B cell (primary cell): ENCODE results near the gene RGP1. TPM values are rescaled to one million over a fixed set of nuclear protein-coding genes. Genes with fewer than 3 reads are reported as not detected.

Source experiments
- ATAC-seq: fragments of 200-7000 bp; cut with Tn5 transposase; one replicate; pipeline ENCODE4 v1.10.0; 2021; ENCODE audit warnings: low read depth, mild to moderate bottlenecking, moderate number of reproducible peaks, moderate library complexity
- CTCF ChIA-PET: fragments of 350-600 bp; sonication (Branson Sonifier 250); formaldehyde crosslinking; loops from one replicate; lab custom pipeline; 2021; ENCODE audit warnings: antibody characterized with exemption, inconsistent platforms; lab: Charles Lee
- POLR2A ChIA-PET: fragments of 350-600 bp; sonication (Branson Sonifier 250); formaldehyde crosslinking; loops from one replicate; lab custom pipeline; 2021; ENCODE audit warnings: antibody characterized with exemption; lab: Charles Lee
- DNase-seq: peaks from one replicate; pipeline ENCODE4 v3.0.0; 2013
- H2AFZ ChIP-seq: 2 replicates; pipeline ENCODE4 v1.6.1; 2012; ENCODE audit warnings: mild to moderate bottlenecking, low read depth, low read length; ENCODE audit not compliant: insufficient read depth, poor library complexity, severe bottlenecking
- H3K27ac ChIP-seq, 2 donors: 1 replicate in 1 of 2; 2 replicates in 1 of 2; pipeline ENCODE4 v1.5.1; 2012 to 2013; ENCODE audit warnings: low read length in 2 of 2, mild to moderate bottlenecking in 2 of 2, moderate library complexity in 1 of 2
- H3K27me3 ChIP-seq, 4 experiments: fragments of 200-600 bp in 1 of 4; sonication (generic) in 1 of 4; replicated peaks in 1 of 4; 1 replicate in 2 of 4; 2 replicates in 2 of 4; pipeline versions ENCODE4 v1.6.1 to v1.7.0; 2013 to 2016; ENCODE audit warnings: low read length in 3 of 4, mild to moderate bottlenecking in 2 of 4, mixed read lengths in 1 of 4, moderate library complexity in 1 of 4; ENCODE audit not compliant: insufficient read depth in 4 of 4, control insufficient read depth in 3 of 4; ENCODE audit errors: control extremely low read depth in 1 of 4
- H3K36me3 ChIP-seq, 2 experiments: replicated peaks in 1 of 2; 1 replicate in 1 of 2; 2 replicates in 1 of 2; pipeline versions ENCODE4 v1.6.1 to v1.7.1; 2013; ENCODE audit warnings: low read length in 1 of 2; ENCODE audit not compliant: insufficient read depth in 2 of 2, control insufficient read depth in 1 of 2; ENCODE audit errors: control extremely low read depth in 1 of 2, extremely low read depth in 1 of 2
- H3K4me1 ChIP-seq, 2 donors: fragments of 200-600 bp in 1 of 2; sonication (generic) in 1 of 2; 1 replicate in 1 of 2; 2 replicates in 1 of 2; pipeline versions ENCODE4 v1.5.1 to v1.6.1; 2013 to 2017; ENCODE audit warnings: low read length in 2 of 2; ENCODE audit not compliant: control insufficient read depth in 2 of 2, insufficient read depth in 2 of 2
- H3K4me2 ChIP-seq: replicated peaks from 2 replicates; pipeline ENCODE3; 2012; ENCODE audit warnings: mild to moderate bottlenecking, low read depth, low read length; ENCODE audit not compliant: poor library complexity, severe bottlenecking
- H3K4me3 ChIP-seq, 5 experiments: fragments of 200-600 bp in 1 of 5; sonication (generic) in 1 of 5; 1 replicate in 3 of 5; 2 replicates in 2 of 5; pipeline versions ENCODE4 v1.5.1 to v1.7.0; 2011 to 2016; ENCODE audit warnings: low read length in 4 of 5, mild to moderate bottlenecking in 4 of 5, low read depth in 2 of 5, control low read depth in 1 of 5, moderate library complexity in 1 of 5; ENCODE audit not compliant: insufficient read depth in 1 of 5; ENCODE audit errors: control extremely low read depth in 1 of 5, extremely low read depth in 1 of 5
- H3K79me2 ChIP-seq: fragments of 200-600 bp; sonication (generic); one replicate; pipeline ENCODE4 v1.6.0; 2016; ENCODE audit warnings: low read length; ENCODE audit not compliant: control insufficient read depth, insufficient read depth
- H3K9ac ChIP-seq: fragments of 200-600 bp; sonication (generic); 2 replicates; pipeline ENCODE4 v1.6.1; 2017; ENCODE audit warnings: mild to moderate bottlenecking, low read length, moderate library complexity
- H3K9me3 ChIP-seq, 3 donors: one replicate each; pipeline versions ENCODE4 v1.6.1 to v1.7.1; 2013; ENCODE audit warnings: low read length in 2 of 3; ENCODE audit not compliant: control insufficient read depth in 2 of 3, insufficient read depth in 1 of 3; ENCODE audit errors: control extremely low read depth in 1 of 3
- H4K20me1 ChIP-seq: 2 replicates; pipeline ENCODE4 v1.6.0; 2012; ENCODE audit warnings: mild to moderate bottlenecking, low read length; ENCODE audit not compliant: insufficient read depth, control insufficient read depth, poor library complexity, severe bottlenecking
- H3K27ac Mint-ChIP-seq: one replicate; pipeline ENCODE4 v1.8.0; 2021; ENCODE audit warnings: mixed read lengths
- H3K27me3 Mint-ChIP-seq: one replicate; pipeline ENCODE4 v1.8.0; 2021; ENCODE audit warnings: mixed read lengths
- H3K4me1 Mint-ChIP-seq: one replicate; pipeline ENCODE4 v1.8.0; 2021; ENCODE audit warnings: mixed read lengths
- H3K4me3 Mint-ChIP-seq: one replicate; pipeline ENCODE4 v1.8.0; 2021; ENCODE audit warnings: mixed read lengths
- H3K9me3 Mint-ChIP-seq: one replicate; pipeline ENCODE4 v1.8.0; 2022; ENCODE audit warnings: mixed read lengths; ENCODE audit not compliant: insufficient read depth
- CTCF ChIP-seq: fragments of 200-600 bp; IDR thresholded peaks from one replicate; pipeline ENCODE4 v1.8.0; 2022; ENCODE audit warnings: antibody characterized with exemption, mild to moderate bottlenecking
- EZH2 ChIP-seq: IDR thresholded peaks from 2 replicates; pipeline ENCODE4 v1.6.1; 2012; ENCODE audit warnings: borderline replicate concordance, low read depth, mild to moderate bottlenecking, moderate library complexity, low read length; ENCODE audit not compliant: insufficient read depth, poor library complexity, severe bottlenecking
- WGBS: methylation state at CpG from one replicate; pipeline ENCODE4 v1.1.5; 2013; ENCODE audit warnings: missing lambda C conversion rate; ENCODE audit not compliant: insufficient coverage; 5-methylcytosine and 5-hydroxymethylcytosine counted together
- intact Hi-C: fragments of 100-400 bp; cut with micrococcal nuclease; formaldehyde crosslinking; loops from one replicate; pipeline ENCODE4 v1.10.0; 2022
- polyA plus RNA-seq: library from polyadenylated mRNA; depleted of rRNA; stranded (reverse); fragments of >200 nt; gene quantifications from 2 replicates; pipeline ENCODE4 v1.2.3, GENCODE V29; 2012
- total RNA-seq, 2 donors: library from RNA; stranded (reverse); fragments of 120-200 nt in 1 of 2; gene quantifications; 1 replicate in 1 of 2; 2 replicates in 1 of 2; pipeline versions ENCODE4 v1.2.3 to v1.2.4, GENCODE V29; 2013 to 2022

The RGP1 gene
- total and polyA plus RNA-seq, 2 donors (not counting 1 experiment from before 2014, with no cell fraction given), result 17.6 to 42.3 TPM

GRCh38 chr9:35755071-35755470 is 6.0 kb downstream of the RGP1 start:
- peak overlapping the region; percentile 93 for H3K4me3 Mint-ChIP-seq
- Histone ChIP-seq H4K20me1 (no peaks in the 10 kb centered on the region), H3K4me1 (peaks cover 39 to 48% of the 10 kb centered on the region in 2 donors), H3K36me3 (peaks cover 2 to 38% of the 10 kb centered on the region in 2 experiments), H3K27me3 (no peaks in the 10 kb centered on the region), H3K9me3 (no peaks in the 10 kb centered on the region), H3K79me2 (peaks cover 80% of the 10 kb centered on the region), H3K9ac (no peak overlapping the region), H2AFZ (no peak overlapping the region), H3K27ac (peak overlapping the region in 1 of 2 donors; percentile 94), H3K4me2 (no peak overlapping the region), H3K4me3 (no peak overlapping the region)
- no peak for TF ChIP-seq EZH2
- TF ChIP-seq CTCF, result no peak
- H3K4me1 Mint-ChIP-seq, result peaks cover 59% of the 10 kb centered on the region
- WGBS, result 100% methylated on average over 3 of the region's 4 CpGs
- POLR2A ChIA-PET, result no interaction called here
- H3K27me3 Mint-ChIP-seq, result no peaks in the 10 kb centered on the region
- intact Hi-C loops, result loop anchor here (5.0 kb wide), 1 partner anchor 638 kb away; the partner anchor contains the start of gene ATOSB
- no peaks in the 10 kb centered on the region for H3K9me3 Mint-ChIP-seq
- H3K27ac Mint-ChIP-seq, result peak overlapping the region; percentile 97
- DNase-seq, result no peak
- CTCF ChIA-PET, result interaction anchor here (0.8 to 7.7 kb wide), 7 partner anchors 9 to 276 kb away, joined by 3 to 56 read pairs (median 3); partner anchors contain the start of genes CREB3, GBA2, RGP1 and TLN1
- no peak for ATAC-seq
